HepG2 (cell line): ENCODE results near the gene KCNT1. TPM values are rescaled to one million over a fixed set of nuclear protein-coding genes. Genes with fewer than 3 reads are reported as not detected.

Experiments used
- ATAC-seq: fragments of 200-7000 bp; cut with Tn5 transposase; 3 replicates; pipeline ENCODE4 v1.9.1; 2020; ENCODE audit warnings: mild to moderate bottlenecking, moderate library complexity
- BruUV-seq: library from RNA; stranded (reverse); fragments of 400-500 nt; replicated peaks from 2 replicates; lab custom pipeline; 2021; lab: Mats Ljungman, UMichigan
- CTCF ChIA-PET: fragments of 300-600 bp; formaldehyde crosslinking; extraction: SDS; loops from one replicate; lab custom pipeline; 2021; ENCODE audit warnings: low total read pairs, inconsistent platforms, low intra/inter-chr PET ratio; lab: Yijun Ruan, JAX
- POLR2A ChIA-PET: fragments of 350-600 bp; sonication (Branson Sonifier 250); formaldehyde crosslinking; loops from one replicate; lab custom pipeline; 2020; ENCODE audit warnings: antibody characterized with exemption, inconsistent platforms; lab: Yijun Ruan, JAX
- DNase-seq: peaks from one replicate; pipeline ENCODE4 v3.0.0-alpha.2; 2015; ENCODE audit warnings: low spot score
- FAIRE-seq: peaks from 3 replicates; lab custom pipeline; 2011; peaks lifted over from hg19 to GRCh38; lab: Jason Lieb, UNC
- H2AFZ ChIP-seq: one replicate; pipeline ENCODE4 v1.6.1; 2011; ENCODE audit warnings: low read length, inconsistent platforms
- H3K27ac ChIP-seq: fragments of 300-600 bp; 3 replicates; pipeline ENCODE4 v1.8.0; 2011; ENCODE audit warnings: mixed run types, mild to moderate bottlenecking, mixed read lengths, low read length, inconsistent platforms; ENCODE audit not compliant: insufficient read depth; ENCODE audit errors: extremely low read length
- H3K27me3 ChIP-seq, 2 experiments: fragments of 200-600 bp in 1 of 2; 2 replicates in 1 of 2; 3 replicates in 1 of 2; pipeline versions ENCODE4 v1.6.0 to v1.8.0; 2011; ENCODE audit warnings: low read length in 2 of 2, mild to moderate bottlenecking in 2 of 2, moderate library complexity in 2 of 2, inconsistent platforms in 1 of 2; ENCODE audit not compliant: insufficient read depth in 2 of 2, control insufficient read depth in 1 of 2
- H3K36me3 ChIP-seq, 2 experiments: fragments of 200-600 bp in 1 of 2; replicated peaks in 1 of 2; 2 replicates in 1 of 2; 3 replicates in 1 of 2; pipeline versions ENCODE4 v1.5.1 to v1.8.0; 2011; ENCODE audit warnings: low read length in 2 of 2, inconsistent platforms in 1 of 2; ENCODE audit not compliant: insufficient read depth in 2 of 2, control insufficient read depth in 1 of 2
- H3K4me1 ChIP-seq: 2 replicates; pipeline ENCODE4 v1.5.1; 2012; ENCODE audit warnings: low read length, inconsistent platforms; ENCODE audit not compliant: insufficient read depth
- H3K4me2 ChIP-seq: 2 replicates; pipeline ENCODE4 v1.6.0; 2011; ENCODE audit warnings: low read depth, low read length, inconsistent platforms
- H3K4me3 ChIP-seq, 3 experiments: fragments of 200-600 bp in 1 of 3; sonication (generic), shearing (Covaris generic) in 1 of 3; replicated peaks in 1 of 3; 2 replicates each; pipeline ENCODE4 v1.5.1; 2011 to 2016; ENCODE audit warnings: low read length in 3 of 3, inconsistent platforms in 2 of 3, low read depth in 2 of 3, mild to moderate bottlenecking in 2 of 3, control low read depth in 1 of 3, mixed read lengths in 1 of 3; ENCODE audit not compliant: insufficient read depth in 1 of 3
- H3K79me2 ChIP-seq: one replicate; pipeline ENCODE4 v1.6.1; 2011; ENCODE audit warnings: low read length, inconsistent platforms; ENCODE audit not compliant: insufficient read depth
- H3K9ac ChIP-seq: 2 replicates; pipeline ENCODE4 v1.6.0; 2011; ENCODE audit warnings: mild to moderate bottlenecking, low read depth, low read length, inconsistent platforms; ENCODE audit not compliant: insufficient read depth
- H3K9me3 ChIP-seq: 2 replicates; pipeline ENCODE4 v1.5.1; 2012; ENCODE audit warnings: mild to moderate bottlenecking, low read length
- H4K20me1 ChIP-seq: 2 replicates; pipeline ENCODE4 v1.6.0; 2011; ENCODE audit warnings: inconsistent platforms, mild to moderate bottlenecking, low read length, moderate library complexity; ENCODE audit not compliant: insufficient read depth
- AKNA ChIP-seq: sonication (generic); formaldehyde crosslinking; IDR thresholded peaks from 2 replicates; pipeline ENCODE4 v1.4.0; 2020; ENCODE audit warnings: missing genetic modification reagents, borderline replicate concordance
- ATF1 ChIP-seq: IDR thresholded peaks from 2 replicates; pipeline ENCODE4 v1.6.1; 2016; ENCODE audit warnings: mild to moderate bottlenecking, control low read depth
- CEBPG ChIP-seq: IDR thresholded peaks from 2 replicates; pipeline ENCODE4 v1.6.1; 2016
- HDAC2 ChIP-seq: sonication (generic); formaldehyde crosslinking; IDR thresholded peaks from 2 replicates; pipeline ENCODE4 v1.4.0; 2020; ENCODE audit warnings: missing genetic modification reagents
- HIVEP1 ChIP-seq: sonication (generic); formaldehyde crosslinking; IDR thresholded peaks from 2 replicates; pipeline ENCODE4 v1.4.0; 2020; ENCODE audit warnings: mild to moderate bottlenecking, missing genetic modification reagents
- HOXA9 ChIP-seq: sonication (generic); formaldehyde crosslinking; IDR thresholded peaks from 2 replicates; pipeline ENCODE4 v1.8.1; 2022; ENCODE audit warnings: missing genetic modification reagents, mild to moderate bottlenecking, moderate library complexity, borderline replicate concordance
- MAFF ChIP-seq: IDR thresholded peaks from 2 replicates; pipeline ENCODE4 v1.6.1; 2011; ENCODE audit warnings: low read depth, low read length, improper control_type of control experiment
- MEF2D ChIP-seq: sonication (generic); formaldehyde crosslinking; IDR thresholded peaks from 2 replicates; pipeline ENCODE4 v1.5.1; 2020; ENCODE audit warnings: mild to moderate bottlenecking, missing genetic modification reagents
- PRPF4 ChIP-seq: fragments of 200-400 bp; formaldehyde crosslinking; IDR thresholded peaks from 2 replicates; pipeline ENCODE4 v1.6.1; 2016; ENCODE audit warnings: low read length, low read depth; ENCODE audit not compliant: poor library complexity, severe bottlenecking
- SIN3A ChIP-seq: IDR thresholded peaks from 2 replicates; pipeline ENCODE4 v1.6.1; 2011; ENCODE audit warnings: low read depth, mild to moderate bottlenecking, control low read depth, low read length, borderline replicate concordance
- SMARCE1 ChIP-seq: fragments of 450-650 bp; IDR thresholded peaks from 2 replicates; pipeline ENCODE4 v1.6.1; 2017; ENCODE audit warnings: borderline replicate concordance
- ZBTB2 ChIP-seq: sonication (generic); formaldehyde crosslinking; IDR thresholded peaks from 2 replicates; pipeline ENCODE4 v1.8.0; 2022; ENCODE audit warnings: low read depth, missing genetic modification reagents
- ZNF264 ChIP-seq: sonication (generic); formaldehyde crosslinking; IDR thresholded peaks from 2 replicates; pipeline ENCODE4 v1.4.0; 2020; ENCODE audit warnings: missing genetic modification reagents
- ZNF333 ChIP-seq: sonication (generic); formaldehyde crosslinking; IDR thresholded peaks from 2 replicates; pipeline ENCODE4 v1.4.0; 2020; ENCODE audit warnings: mild to moderate bottlenecking, missing genetic modification reagents, borderline replicate concordance
- ZNF547 ChIP-seq: sonication (generic); formaldehyde crosslinking; IDR thresholded peaks from 2 replicates; pipeline ENCODE4 v1.5.1; 2020; ENCODE audit warnings: mild to moderate bottlenecking, missing genetic modification reagents
- ZNF556 ChIP-seq: sonication (generic); formaldehyde crosslinking; IDR thresholded peaks from 2 replicates; pipeline ENCODE4 v1.4.0; 2020; ENCODE audit warnings: mild to moderate bottlenecking, missing genetic modification reagents, borderline replicate concordance
- ZNF619 ChIP-seq: sonication (generic); formaldehyde crosslinking; IDR thresholded peaks from 2 replicates; pipeline ENCODE4 v1.4.0; 2020; ENCODE audit warnings: mild to moderate bottlenecking, missing genetic modification reagents
- WGBS: methylation state at CpG from one replicate; pipeline ENCODE4 v1.1.6; 2017; ENCODE audit warnings: low lambda C conversion rate; 5-methylcytosine and 5-hydroxymethylcytosine counted together
- in situ Hi-C: cut with HindIII; loops from 2 replicates; pipeline ENCODE4 v1.10.0; 2017; ENCODE audit warnings: low pct_unique_long_range_greater_than_20kb; ENCODE audit not compliant: extremely low pct_ligation_motif_present
- intact Hi-C: fragments of 100-400 bp; cut with micrococcal nuclease; formaldehyde crosslinking; loops from one replicate; pipeline ENCODE4 v1.10.0; 2022; ENCODE audit not compliant: unreplicated experiment
- polyA plus RNA-seq, 8 experiments: library from polyadenylated mRNA; depleted of rRNA in 3 of 8; stranded (reverse) in 7 of 8; unstranded in 1 of 8; fragments of >200 nt; fragmentation: Illumina TruSeq in 4 of 8; extraction: Trizol in 4 of 8; gene quantifications; 2 replicates each; pipeline versions ENCODE4 v1.2.1 to v1.2.3, GENCODE V29; 2011 to 2016; ENCODE audit warnings: low read depth in 4 of 8, missing spikeins in 1 of 8, mixed read lengths in 1 of 8; ENCODE audit not compliant: insufficient read depth in 1 of 8
- total RNA-seq, 5 experiments: library from RNA; depleted of rRNA; stranded (reverse); fragments of >200 nt; fragmentation: Illumina TruSeq; extraction: Trizol; gene quantifications; 2 replicates each; pipeline ENCODE4 v1.2.3, GENCODE V29; 2016; ENCODE audit warnings: low read depth in 1 of 5

The KCNT1 gene
- total and polyA plus RNA-seq, 2 of the 13 experiments (the other 11 are each of a cell fraction or from before 2014, with no cell fraction given) = not detected

DNA sequence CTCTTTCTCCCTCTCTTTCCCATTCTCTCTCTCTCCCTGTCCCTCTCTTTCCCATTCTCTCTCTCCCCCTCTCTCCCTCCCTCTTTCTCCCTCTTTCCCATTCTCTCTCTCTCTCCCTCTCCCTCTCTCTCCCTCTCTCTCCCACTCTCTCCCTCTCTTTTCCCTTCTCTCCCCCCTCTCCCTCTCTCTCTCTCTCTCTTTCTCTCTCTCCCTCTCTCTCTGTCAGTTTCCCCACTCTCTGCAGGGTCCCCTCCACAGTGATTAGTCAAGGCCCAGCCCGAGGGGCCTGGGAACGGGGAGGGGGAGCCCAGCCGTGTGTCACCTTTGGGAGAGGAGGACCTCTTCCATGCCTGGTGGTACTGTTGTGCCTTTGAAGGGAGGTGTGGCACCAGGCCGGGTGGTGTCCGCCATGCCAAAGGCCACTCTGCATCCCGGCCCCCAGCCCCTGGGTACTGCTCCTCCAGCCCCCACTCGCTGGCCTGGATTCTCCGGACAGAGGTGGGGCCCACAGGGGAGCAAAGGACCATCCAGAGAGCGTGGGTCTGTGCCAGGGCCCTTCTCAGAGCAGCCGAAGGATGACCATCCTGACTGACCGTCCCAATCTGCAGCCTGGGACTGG, 25.4 kb downstream of the KCNT1 start:
- H3K9ac ChIP-seq = no peak overlapping the region
- WGBS = 4% methylated on average over 9 of the region's 11 CpGs
- H3K4me3 ChIP-seq = no peak overlapping the region
- in situ Hi-C loops = no loop called here
- peaks cover 4% of the 10 kb centered on the region; the same call in 1 of the 2 replicates for H4K20me1 ChIP-seq
- no peaks in the 10 kb centered on the region for H3K36me3 ChIP-seq
- ChIA-PET POLR2A (no interaction called here), CTCF (no interaction called here)
- ATAC-seq (no peak), FAIRE-seq (no peak), DNase-seq (no peak)
- intact Hi-C loops = no loop called here
- peaks cover 8% of the 10 kb centered on the region for H3K9me3 ChIP-seq
- no peak for TF ChIP-seq ZNF556 (CRISPR knock-in tag)
- TF ChIP-seq PRPF4 = no peak
- no peak for TF ChIP-seq AKNA (CRISPR knock-in tag)
- TF ChIP-seq MAFF = no peak
- TF ChIP-seq HIVEP1 = no peak
- TF ChIP-seq CEBPG = no peak
- no peak for TF ChIP-seq ATF1 (CRISPR knock-in tag)
- no peak for TF ChIP-seq SMARCE1
- TF ChIP-seq ZNF547 (CRISPR knock-in tag) = no peak
- TF ChIP-seq SIN3A = no peak
- no peak for TF ChIP-seq ZNF264 (CRISPR knock-in tag)
- TF ChIP-seq ZNF333 = no peak
- no peak for TF ChIP-seq ZNF619 (CRISPR knock-in tag)
- TF ChIP-seq HOXA9 (CRISPR knock-in tag) = no peak
- TF ChIP-seq HDAC2 (CRISPR knock-in tag) = no peak
- TF ChIP-seq MEF2D (CRISPR knock-in tag) = no peak
- no peak for TF ChIP-seq ZBTB2 (CRISPR knock-in tag)
- peaks cover 11 to 55% of the 10 kb centered on the region in 2 experiments; a peak in 4 of 5 replicates for H3K27me3 ChIP-seq
- no peak overlapping the region for H3K4me2 ChIP-seq
- no peak overlapping the region for H2AFZ ChIP-seq
- H3K27ac ChIP-seq = no peak overlapping the region
- H3K79me2 ChIP-seq = no peaks in the 10 kb centered on the region
- H3K4me1 ChIP-seq = no peaks in the 10 kb centered on the region
- BruUV-seq = no TSS peak
